SK-N-SH (cell line): ENCODE measurements around the gene NUDT22. TPM values are rescaled to one million over a fixed set of nuclear protein-coding genes. Genes with fewer than 3 reads are reported as not detected.
A peak's percentile ranks its signal among the peaks of the same experiment; 100 is the strongest.

Experiments
- CTCF ChIA-PET: fragments of 300-600, 350-600 bp; formaldehyde crosslinking; extraction: SDS; loops from one replicate; lab custom pipeline; 2021; lab: Yijun Ruan, JAX
- POLR2A ChIA-PET: fragments of 350-600 bp; sonication (Branson Sonifier 250); formaldehyde crosslinking; extraction: SDS; loops from one replicate; lab custom pipeline; 2020; ENCODE audit warnings: antibody characterized with exemption, inconsistent platforms; lab: Yijun Ruan, JAX
- DNase-seq: peaks from one replicate; pipeline ENCODE4 v3.0.0; 2012
- H2AFZ ChIP-seq: fragments of 200-600 bp; sonication (generic); 2 replicates; pipeline ENCODE4 v1.8.1; 2016; ENCODE audit warnings: antibody characterized with exemption, mild to moderate bottlenecking, low read depth
- H3F3A ChIP-seq: fragments of 200-600 bp; sonication (generic); replicated peaks from 2 replicates; pipeline ENCODE3; 2016; ENCODE audit warnings: antibody characterized with exemption, mild to moderate bottlenecking; ENCODE audit not compliant: insufficient read depth
- H3K27ac ChIP-seq, 2 experiments: fragments of 200-500 bp in 1 of 2; fragments of 200-600 bp in 1 of 2; sonication (Bioruptor generic) in 1 of 2; sonication (generic), shearing (Covaris generic) in 1 of 2; 2 replicates each; pipeline versions ENCODE4 v1.5.1 to v1.6.1; 2014 to 2016; ENCODE audit warnings: low read depth in 2 of 2, inconsistent platforms in 1 of 2, low read length in 1 of 2, mild to moderate bottlenecking in 1 of 2, mixed read lengths in 1 of 2
- H3K27me3 ChIP-seq: fragments of 200-600 bp; sonication (generic), shearing (Covaris generic); 2 replicates; pipeline ENCODE4 v1.6.1; 2016; ENCODE audit warnings: mixed run types; ENCODE audit not compliant: insufficient read depth
- H3K36me3 ChIP-seq, 2 experiments: fragments of 200-500 bp in 1 of 2; fragments of 200-600 bp in 1 of 2; sonication (Bioruptor generic) in 1 of 2; sonication (generic) in 1 of 2; replicated peaks in 1 of 2; 2 replicates each; pipeline versions ENCODE3 to v1.5.1; 2014 to 2016; ENCODE audit warnings: low read length in 1 of 2, mild to moderate bottlenecking in 1 of 2; ENCODE audit not compliant: insufficient read depth in 2 of 2, control insufficient read depth in 1 of 2
- H3K4me1 ChIP-seq, 2 experiments: fragments of 200-500 bp in 1 of 2; fragments of 200-600 bp in 1 of 2; sonication (Bioruptor generic) in 1 of 2; sonication (generic), shearing (Covaris generic) in 1 of 2; 2 replicates each; pipeline versions ENCODE4 v1.5.1 to v1.6.1; 2014 to 2016; ENCODE audit warnings: low read depth in 1 of 2, low read length in 1 of 2, mixed run types in 1 of 2; ENCODE audit not compliant: insufficient read depth in 2 of 2, control insufficient read depth in 1 of 2
- H3K4me2 ChIP-seq: fragments of 200-600 bp; sonication (generic), shearing (Covaris generic); 2 replicates; pipeline ENCODE4 v1.6.1; 2017; ENCODE audit warnings: mixed run types
- H3K4me3 ChIP-seq, 2 experiments: fragments of 200-500 bp in 1 of 2; fragments of 200-600 bp in 1 of 2; sonication (Bioruptor generic) in 1 of 2; sonication (generic), shearing (Covaris generic) in 1 of 2; 2 replicates each; pipeline versions ENCODE4 v1.5.1 to v1.8.1; 2014 to 2016; ENCODE audit warnings: low read depth in 2 of 2, inconsistent platforms in 1 of 2, low read length in 1 of 2, mild to moderate bottlenecking in 1 of 2, mixed read lengths in 1 of 2, moderate library complexity in 1 of 2
- H3K79me2 ChIP-seq: fragments of 200-600 bp; sonication (generic); 2 replicates; pipeline ENCODE4 v1.8.1; 2017; ENCODE audit warnings: mild to moderate bottlenecking; ENCODE audit not compliant: insufficient read depth
- H3K9ac ChIP-seq: fragments of 200-600 bp; sonication (generic); 2 replicates; pipeline ENCODE4 v1.6.1; 2017; ENCODE audit warnings: mixed run types
- H3K9me2 ChIP-seq: fragments of 200-600 bp; sonication (generic); 2 replicates; pipeline ENCODE4 v1.6.1; 2017; ENCODE audit warnings: mixed run types
- H3K9me3 ChIP-seq: fragments of 200-600 bp; sonication (generic); 2 replicates; pipeline ENCODE4 v1.6.1; 2017; ENCODE audit warnings: mixed run types, mild to moderate bottlenecking, moderate library complexity
- H4K20me1 ChIP-seq: fragments of 200-600 bp; sonication (generic); 2 replicates; pipeline ENCODE4 v1.6.1; 2017; ENCODE audit warnings: mild to moderate bottlenecking, mixed run types; ENCODE audit not compliant: insufficient read depth
- ELF1 ChIP-seq: IDR thresholded peaks from 2 replicates; pipeline ENCODE4 v1.4.0; 2012
- EP300 ChIP-seq, 2 experiments: IDR thresholded peaks; 2 replicates each; pipeline versions ENCODE4 v1.4.0 to v1.6.1; 2012; ENCODE audit warnings: borderline replicate concordance in 1 of 2, low read depth in 1 of 2, low read length in 1 of 2
- EZH2phosphoT487 ChIP-seq: fragments of 200-600 bp; sonication (generic); IDR thresholded peaks from 2 replicates; pipeline ENCODE4 v1.6.1; 2017; ENCODE audit warnings: low read depth, mixed run types, mild to moderate bottlenecking, antibody characterized with exemption, moderate library complexity, borderline replicate concordance
- FOSL2 ChIP-seq: IDR thresholded peaks from 2 replicates; pipeline ENCODE4 v1.4.0; 2012; ENCODE audit warnings: low read depth, mild to moderate bottlenecking, moderate library complexity, borderline replicate concordance
- FOXJ3 ChIP-seq: sonication (generic); formaldehyde crosslinking; IDR thresholded peaks from 2 replicates; pipeline ENCODE4 v1.5.1; 2020; ENCODE audit warnings: mild to moderate bottlenecking, missing genetic modification reagents
- MEF2A ChIP-seq: IDR thresholded peaks from 2 replicates; pipeline ENCODE4 v1.4.0; 2012; ENCODE audit warnings: low read depth, borderline replicate concordance
- MXI1 ChIP-seq: IDR thresholded peaks from 2 replicates; pipeline ENCODE4 v1.6.1; 2012; ENCODE audit warnings: mild to moderate bottlenecking, low read depth, low read length, improper control_type of control experiment
- NFIC ChIP-seq: IDR thresholded peaks from 2 replicates; pipeline ENCODE4 v1.4.0; 2012; ENCODE audit warnings: borderline replicate concordance
- NRF1 ChIP-seq: IDR thresholded peaks from 2 replicates; pipeline ENCODE4 v1.6.1; 2012; ENCODE audit warnings: low read depth, mild to moderate bottlenecking, low read length
- POLR2AphosphoS5 ChIP-seq: IDR thresholded peaks from 2 replicates; pipeline ENCODE4 v1.6.1; 2012; ENCODE audit warnings: low read depth, low read length
- RAD21 ChIP-seq: IDR thresholded peaks from 2 replicates; pipeline ENCODE4 v1.6.1; 2012; ENCODE audit warnings: mild to moderate bottlenecking, low read length
- RCOR1 ChIP-seq: fragments of 150-350 bp; IDR thresholded peaks from 2 replicates; pipeline ENCODE4 v1.6.1; 2017; ENCODE audit warnings: antibody characterized with exemption, low read length
- RXRA ChIP-seq: IDR thresholded peaks from 2 replicates; pipeline ENCODE4 v1.4.0; 2012; ENCODE audit warnings: low read depth, mild to moderate bottlenecking, borderline replicate concordance
- TCF12 ChIP-seq: IDR thresholded peaks from 2 replicates; pipeline ENCODE4 v1.4.0; 2012
- WGBS: methylation state at CpG from one replicate; pipeline ENCODE4 v1.1.6; 2017; ENCODE audit warnings: low lambda C conversion rate; 5-methylcytosine and 5-hydroxymethylcytosine counted together
- polyA plus RNA-seq, 3 experiments: library from polyadenylated mRNA; depleted of rRNA; stranded (reverse); fragments of >200 nt; gene quantifications; 2 replicates each; pipeline ENCODE4 v1.2.3, GENCODE V29; 2012
- TF ChIP-seq, protein P1 (sequence below): IDR thresholded peaks from 2 replicates; pipeline ENCODE4; 2012
- TF ChIP-seq, protein P2 (sequence below): IDR thresholded peaks from 2 replicates; pipeline ENCODE4 v1.4.0; 2012; ENCODE audit warnings: low read depth

NUDT22 gene
- polyA plus RNA-seq, 1 of the 3 experiments (the other 2 are of a cell fraction) = 72.7 TPM

DNA sequence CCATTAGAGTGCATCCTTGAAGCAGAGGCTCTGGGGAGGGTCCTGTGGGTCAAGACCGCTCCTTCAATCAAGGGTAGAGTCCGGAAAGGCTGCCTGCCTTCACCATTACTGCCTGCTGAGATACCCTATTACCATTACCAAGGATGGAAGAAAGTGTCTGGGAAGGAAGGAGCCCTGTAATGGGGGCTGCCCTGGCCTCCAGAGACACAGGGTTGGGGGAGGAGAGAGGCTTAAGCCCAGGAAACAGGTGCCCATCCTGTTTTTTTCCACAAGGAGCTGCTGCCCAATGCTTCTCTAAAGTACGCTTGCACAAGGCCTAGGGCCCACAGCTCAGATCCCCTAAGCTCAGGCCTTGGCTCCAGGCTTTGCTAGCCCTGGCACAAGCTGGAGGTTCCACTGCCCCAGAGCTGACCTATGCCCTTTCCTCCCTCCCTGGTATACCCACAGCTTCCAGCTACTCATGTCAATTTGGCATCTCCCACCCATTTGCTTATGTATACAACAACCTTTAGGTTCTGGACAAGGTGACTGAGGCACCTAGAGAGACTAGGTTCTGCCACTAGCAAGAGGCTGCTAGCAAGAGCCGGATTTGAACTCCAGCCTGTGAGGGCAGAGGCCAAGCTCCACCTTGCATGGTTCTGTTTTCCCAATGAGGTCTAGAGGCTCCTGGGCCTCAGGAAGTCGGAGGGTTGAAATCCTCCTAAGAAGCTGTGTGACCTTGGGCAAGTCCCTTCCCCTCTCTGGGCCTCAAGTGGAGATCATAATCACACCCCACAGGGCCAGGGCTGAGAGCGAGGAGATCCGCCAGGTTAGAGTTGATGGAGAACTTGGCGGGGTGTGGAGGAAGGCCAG, 23.7 kb downstream of the NUDT22 start (continued):
- TF ChIP-seq MXI1 = no peak
- TF ChIP-seq POLR2AphosphoS5 = no peak
- TF ChIP-seq, protein P1, sequence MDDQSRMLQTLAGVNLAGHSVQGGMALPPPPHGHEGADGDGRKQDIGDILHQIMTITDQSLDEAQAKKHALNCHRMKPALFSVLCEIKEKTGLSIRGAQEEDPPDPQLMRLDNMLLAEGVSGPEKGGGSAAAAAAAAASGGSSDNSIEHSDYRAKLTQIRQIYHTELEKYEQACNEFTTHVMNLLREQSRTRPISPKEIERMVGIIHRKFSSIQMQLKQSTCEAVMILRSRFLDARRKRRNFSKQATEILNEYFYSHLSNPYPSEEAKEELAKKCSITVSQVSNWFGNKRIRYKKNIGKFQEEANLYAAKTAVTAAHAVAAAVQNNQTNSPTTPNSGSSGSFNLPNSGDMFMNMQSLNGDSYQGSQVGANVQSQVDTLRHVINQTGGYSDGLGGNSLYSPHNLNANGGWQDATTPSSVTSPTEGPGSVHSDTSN = no peak
- TF ChIP-seq, all 33 proteins: peak for 0

DNA sequence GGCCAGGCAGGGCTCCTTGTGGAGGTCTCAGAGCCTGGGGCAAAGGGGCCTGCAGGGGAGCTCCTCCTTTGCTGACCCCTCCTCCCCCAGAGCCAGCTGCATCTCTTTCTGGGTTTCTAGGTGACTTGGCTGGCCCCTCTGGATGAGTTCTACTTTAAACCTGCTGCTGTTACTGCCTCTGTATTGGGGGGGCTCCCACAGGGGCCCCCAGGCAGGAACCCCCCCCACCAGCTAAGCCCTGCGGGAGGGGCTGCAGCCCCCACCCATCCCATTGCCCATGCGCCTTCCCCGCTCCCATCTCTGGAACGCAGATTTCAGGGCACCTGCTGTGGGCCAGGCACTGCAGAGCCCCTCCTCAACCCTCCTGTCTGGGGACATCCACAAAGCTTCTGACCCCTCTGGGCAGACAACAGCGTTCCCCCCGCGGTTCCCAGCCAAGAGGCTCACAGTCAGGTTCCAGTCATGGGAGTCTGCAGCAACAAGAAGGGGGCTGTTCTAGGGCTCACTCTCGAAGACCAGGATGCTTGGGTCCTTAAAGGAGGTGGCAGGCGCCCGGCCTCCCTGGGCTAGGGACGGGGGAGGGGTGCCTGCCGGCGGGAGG, 24.4 kb downstream of the NUDT22 start:
- Histone ChIP-seq H3F3A (peaks cover 5% of the 10 kb centered on the region), H2AFZ (no peak overlapping the region; the same call in 1 of the 2 replicates), H3K27ac (peak overlapping the region in 1 of 2 experiments; percentile 81; a peak in 1 of 4 replicates), H3K79me2 (peaks cover 39% of the 10 kb centered on the region), H3K9me3 (no peaks in the 10 kb centered on the region), H3K4me2 (peak overlapping the region; percentile 92), H3K9me2 (no peaks in the 10 kb centered on the region), H3K36me3 (peaks cover 1 to 11% of the 10 kb centered on the region in 2 experiments), H3K4me1 (peaks cover 10 to 34% of the 10 kb centered on the region in 2 experiments; a peak in 2 of 4 replicates), H3K27me3 (no peaks in the 10 kb centered on the region), H3K9ac (peak overlapping the region; percentile 56; the same call in 1 of the 2 replicates), H4K20me1 (peaks cover 14% of the 10 kb centered on the region), H3K4me3 (peak overlapping the region; percentile 88 to 90)
- peak; percentile 21 for DNase-seq
- POLR2A ChIA-PET = interaction anchor here (1.0 to 12.4 kb wide), 3 partner anchors 9 to 19 kb away, joined by 3 to 112 read pairs (median 34); partner anchors contain the start of gene FKBP2
- TF ChIP-seq NFIC (no peak), RCOR1 (no peak), MEF2A (no peak), RXRA (no peak), FOXJ3 (CRISPR knock-in tag) (no peak), TCF12 (no peak), EZH2phosphoT487 (no peak), MXI1 (no peak), NRF1 (no peak), FOSL2 (no peak), ELF1 (no peak), RAD21 (no peak), EP300 (IDR thresholded peaks at IDR 0.05; ENCODE audit: borderline replicate concordance in 1 of 2, low read depth in 1 of 2, low read length in 1 of 2) (no peak)
- TF ChIP-seq, protein P2, sequence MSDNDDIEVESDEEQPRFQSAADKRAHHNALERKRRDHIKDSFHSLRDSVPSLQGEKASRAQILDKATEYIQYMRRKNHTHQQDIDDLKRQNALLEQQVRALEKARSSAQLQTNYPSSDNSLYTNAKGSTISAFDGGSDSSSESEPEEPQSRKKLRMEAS = no peak
- CTCF ChIA-PET = interaction anchor here (0.7 to 4.6 kb wide), 18 partner anchors 8 to 860 kb away, joined by 3 to 119 read pairs (median 11); partner anchors contain the start of genes BAD, ESRRA, FKBP2 and GPR137
- 14% methylated on average over 4 of the region's 13 CpGs for WGBS
